Lung (tissue), 12 donors: ENCODE results near the gene ARHGEF4. TPM values are rescaled to one million over a fixed set of nuclear protein-coding genes. Genes with fewer than 3 reads are reported as not detected.

Experiments used
- ATAC-seq: fragments of 200-7000 bp; cut with Tn5 transposase; one replicate; pipeline ENCODE4 v1.9.1; 2020; ENCODE audit warnings: moderate number of reproducible peaks; ENCODE audit not compliant: insufficient read depth, low FRiP score
- DNase-seq, 3 donors: peaks; one replicate each; pipeline ENCODE4 v3.0.0-alpha.2; 2013 to 2017
- H3K27ac ChIP-seq, 2 donors: one replicate each; pipeline ENCODE4 v1.5.1; 2013; ENCODE audit warnings: mild to moderate bottlenecking in 2 of 2, moderate library complexity in 2 of 2, control low read depth in 1 of 2, inconsistent platforms in 1 of 2, low read depth in 1 of 2, low read length in 1 of 2
- H3K27me3 ChIP-seq, 3 donors: one replicate each; pipeline ENCODE4 v1.5.1; 2013; ENCODE audit warnings: low read length in 2 of 3; ENCODE audit not compliant: control insufficient read depth in 3 of 3, insufficient read depth in 3 of 3
- H3K36me3 ChIP-seq, 4 donors: one replicate each; pipeline ENCODE4 v1.5.1; 2013; ENCODE audit warnings: low read length in 4 of 4, mild to moderate bottlenecking in 1 of 4, moderate library complexity in 1 of 4; ENCODE audit not compliant: control insufficient read depth in 4 of 4, insufficient read depth in 4 of 4
- H3K4me1 ChIP-seq, 5 donors: one replicate each; pipeline ENCODE4 v1.5.1; 2013; ENCODE audit warnings: low read length in 5 of 5, mild to moderate bottlenecking in 2 of 5, moderate library complexity in 1 of 5; ENCODE audit not compliant: control insufficient read depth in 5 of 5, insufficient read depth in 5 of 5
- H3K4me3 ChIP-seq: one replicate; pipeline ENCODE4 v1.5.1; 2013; ENCODE audit warnings: mild to moderate bottlenecking, control low read depth, moderate library complexity
- H3K9ac ChIP-seq, 2 donors: one replicate each; pipeline ENCODE4 v1.5.1; 2013; ENCODE audit warnings: low read length in 2 of 2, control low read depth in 1 of 2; ENCODE audit not compliant: insufficient read depth in 1 of 2
- H3K9me3 ChIP-seq, 4 donors: one replicate each; pipeline ENCODE4 v1.5.1; 2013; ENCODE audit warnings: low read length in 3 of 4, mild to moderate bottlenecking in 1 of 4, moderate library complexity in 1 of 4; ENCODE audit not compliant: control insufficient read depth in 4 of 4, insufficient read depth in 3 of 4
- whole genome bisulfite sequencing, 2 donors: extraction: QIAGEN DNeasy Blood & Tissue Kit; methylation state at CpG; one replicate each; pipeline ENCODE4 v1.1.7; 2013; 5-methylcytosine and 5-hydroxymethylcytosine counted together
- polyA plus RNA-seq, 2 donors: library from polyadenylated mRNA; stranded (reverse); fragments of 200-250 nt; gene quantifications; one replicate each; pipeline ENCODE4 v1.2.1, GENCODE V29; 2013
- total RNA-seq, 2 donors: library from RNA; depleted of rRNA in 1 of 2; stranded (reverse); fragments of >200 nt in 1 of 2; gene quantifications; one replicate each; pipeline ENCODE4 v1.2.1, GENCODE V29; 2014 to 2021
- TF ChIP-seq, protein P1 (sequence below): IDR thresholded peaks from 2 replicates; pipeline ENCODE4 v1.5.1; 2012; ENCODE audit warnings: mild to moderate bottlenecking; ENCODE audit errors: control extremely low read depth, extremely low read depth
- donor health status: control.
- donor health status: control.
- donor health status: Bipolar disorder and iron deficiency.
- donor health status: healthy.
- donor health status: DM: yes; HTN: yes; CAD: no.

ARHGEF4 gene
- total and polyA plus RNA-seq, 4 donors, result 1.8 to 15.9 (median 6.9) TPM

DNA sequence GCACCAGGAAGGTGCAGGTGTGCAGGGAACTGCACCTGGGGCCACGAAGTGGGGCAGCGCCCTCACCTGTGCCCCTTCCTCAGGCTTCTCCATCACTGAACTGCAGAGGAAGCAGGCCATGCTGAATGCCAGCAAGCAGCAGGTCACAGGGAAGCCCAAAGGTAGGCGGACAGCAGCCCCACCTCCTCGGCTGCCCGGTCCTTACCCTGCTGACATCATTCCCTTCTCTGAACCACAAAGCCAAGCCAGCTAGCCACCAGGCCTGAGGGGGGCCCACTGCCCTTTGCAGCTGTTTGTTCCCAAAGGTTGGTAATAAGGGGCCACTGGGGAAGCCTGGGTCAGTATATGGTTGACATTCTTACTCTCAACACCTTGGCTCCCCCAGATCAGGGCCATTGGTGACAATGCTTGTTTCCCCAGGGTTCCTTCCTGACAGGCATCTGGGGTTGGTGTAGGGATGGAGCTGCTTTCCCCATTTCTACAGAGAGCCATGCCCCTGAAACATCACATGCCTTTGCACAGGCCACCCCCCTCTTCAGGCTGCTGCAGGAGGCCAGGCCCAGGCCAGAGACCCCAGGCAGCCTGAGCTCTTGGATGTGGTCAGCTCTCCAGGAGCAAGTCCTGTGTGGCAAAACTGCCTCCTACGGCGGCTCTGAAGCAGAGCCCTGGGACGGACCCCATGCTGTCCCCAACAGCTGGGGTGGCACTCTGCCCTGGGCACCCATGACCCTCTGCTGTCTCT is 208.7 kb downstream of the ARHGEF4 start:
- 92 to 95% methylated on average over 8 of the region's 8 CpGs for WGBS, 2 donors
- no peak for ATAC-seq
- no peak for DNase-seq

GRCh38 chr2:131046028-131046917 is 209.6 kb downstream of the ARHGEF4 start:
- peaks cover 10 to 41% (median 17%) of the 10 kb centered on the region in 4 donors for H3K36me3 ChIP-seq
- DNase-seq (no peak), ATAC-seq (no peak)
- TF ChIP-seq, protein P1, sequence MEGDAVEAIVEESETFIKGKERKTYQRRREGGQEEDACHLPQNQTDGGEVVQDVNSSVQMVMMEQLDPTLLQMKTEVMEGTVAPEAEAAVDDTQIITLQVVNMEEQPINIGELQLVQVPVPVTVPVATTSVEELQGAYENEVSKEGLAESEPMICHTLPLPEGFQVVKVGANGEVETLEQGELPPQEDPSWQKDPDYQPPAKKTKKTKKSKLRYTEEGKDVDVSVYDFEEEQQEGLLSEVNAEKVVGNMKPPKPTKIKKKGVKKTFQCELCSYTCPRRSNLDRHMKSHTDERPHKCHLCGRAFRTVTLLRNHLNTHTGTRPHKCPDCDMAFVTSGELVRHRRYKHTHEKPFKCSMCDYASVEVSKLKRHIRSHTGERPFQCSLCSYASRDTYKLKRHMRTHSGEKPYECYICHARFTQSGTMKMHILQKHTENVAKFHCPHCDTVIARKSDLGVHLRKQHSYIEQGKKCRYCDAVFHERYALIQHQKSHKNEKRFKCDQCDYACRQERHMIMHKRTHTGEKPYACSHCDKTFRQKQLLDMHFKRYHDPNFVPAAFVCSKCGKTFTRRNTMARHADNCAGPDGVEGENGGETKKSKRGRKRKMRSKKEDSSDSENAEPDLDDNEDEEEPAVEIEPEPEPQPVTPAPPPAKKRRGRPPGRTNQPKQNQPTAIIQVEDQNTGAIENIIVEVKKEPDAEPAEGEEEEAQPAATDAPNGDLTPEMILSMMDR, result no peak
- WGBS, 2 donors, result 93 to 94% methylated on average over 32 of the region's 32 CpGs
- H3K4me3 ChIP-seq, result no peak overlapping the region
- no peak overlapping the region for H3K9ac ChIP-seq
- no peaks in the 10 kb centered on the region for H3K9me3 ChIP-seq
- H3K27ac ChIP-seq, result no peak overlapping the region
- peaks cover 0 to 1% (median 0%) of the 10 kb centered on the region in 5 donors for H3K4me1 ChIP-seq
- H3K27me3 ChIP-seq, result peaks cover 0 to 3% (median 0%) of the 10 kb centered on the region in 3 donors

More for the DNA sequence above, 208.7 kb downstream of the ARHGEF4 start:
- H3K27me3 ChIP-seq, result peaks cover 0 to 10% (median 4%) of the 10 kb centered on the region in 3 donors
- H3K9me3 ChIP-seq, result no peaks in the 10 kb centered on the region
- H3K9ac ChIP-seq, result no peak overlapping the region
- TF ChIP-seq, protein P1, result no peak
- H3K4me1 ChIP-seq, result peaks cover 0 to 3% (median 0%) of the 10 kb centered on the region in 5 donors
- peaks cover 7 to 35% (median 12%) of the 10 kb centered on the region in 4 donors for H3K36me3 ChIP-seq
- H3K4me3 ChIP-seq, result no peak overlapping the region
- H3K27ac ChIP-seq, result no peak overlapping the region

DNA sequence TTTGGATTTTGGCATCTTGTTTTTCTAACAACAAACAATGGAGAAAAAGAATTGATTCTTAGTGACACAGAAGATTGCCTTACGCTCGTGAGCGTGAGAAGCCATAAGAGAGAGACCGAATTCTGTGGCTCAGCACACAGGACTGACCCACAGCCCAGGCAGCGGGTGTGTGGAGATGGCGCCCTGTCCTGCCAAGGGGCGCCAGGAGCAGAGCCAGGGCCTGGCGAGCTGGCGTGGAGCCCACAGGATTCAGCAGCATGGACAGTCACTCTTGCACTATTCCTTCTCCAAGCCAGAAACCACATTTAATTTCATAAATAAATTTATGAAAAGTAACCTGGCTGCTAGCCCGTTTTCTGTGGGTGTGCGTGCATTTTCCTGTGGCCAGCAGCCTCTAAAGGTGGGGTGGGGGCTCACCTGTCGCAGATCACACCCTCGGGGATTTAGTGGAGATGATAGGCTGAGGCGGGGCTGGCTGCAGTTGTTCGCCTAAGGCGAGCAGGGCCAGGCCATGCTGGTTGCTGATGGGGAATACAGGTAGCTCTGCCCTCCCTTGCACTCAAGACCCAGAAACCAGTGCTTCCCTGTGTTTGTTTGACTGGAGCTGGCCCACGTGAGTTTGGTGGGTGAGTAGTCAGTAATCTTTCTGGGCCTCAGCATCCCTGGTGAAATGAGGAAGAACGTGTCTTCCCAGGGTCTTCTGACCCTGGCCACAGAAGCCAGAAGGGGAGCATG is 210.4 kb downstream of the ARHGEF4 start:
- DNase-seq (no peak), ATAC-seq (no peak)
- Histone ChIP-seq H3K36me3 (peaks cover 14 to 45% (median 21%) of the 10 kb centered on the region in 4 donors), H3K9me3 (no peaks in the 10 kb centered on the region), H3K27me3 (no peaks in the 10 kb centered on the region), H3K27ac (no peak overlapping the region), H3K9ac (no peak overlapping the region), H3K4me1 (no peaks in the 10 kb centered on the region), H3K4me3 (no peak overlapping the region)
- TF ChIP-seq, protein P1, result no peak
- 92 to 94% methylated on average over 18 of the region's 18 CpGs for WGBS, 2 donors
